HepG2 (cell line): ENCODE measurements around the gene HCFC1. TPM values are rescaled to one million over a fixed set of nuclear protein-coding genes. Genes with fewer than 3 reads are reported as not detected.
A peak's percentile ranks its signal among the peaks of the same experiment; 100 is the strongest.

Experiments used
- AHDC1 ChIP-seq: sonication (generic); formaldehyde crosslinking; IDR thresholded peaks from 2 replicates; pipeline ENCODE4 v1.5.1; 2020; ENCODE audit warnings: mild to moderate bottlenecking, missing genetic modification reagents, borderline replicate concordance
- E2F5 ChIP-seq: sonication (generic); formaldehyde crosslinking; conservative IDR thresholded peaks from 2 replicates; pipeline ENCODE4 v1.4.0; 2020; ENCODE audit warnings: missing genetic modification reagents
- IKZF4 ChIP-seq: sonication (generic); formaldehyde crosslinking; IDR thresholded peaks from 2 replicates; pipeline ENCODE4 v1.5.1; 2020; ENCODE audit warnings: borderline replicate concordance, mild to moderate bottlenecking, low read depth, missing genetic modification reagents; ENCODE audit errors: not compliant biosample characterization
- KAT7 ChIP-seq: IDR thresholded peaks from 2 replicates; pipeline ENCODE4 v1.6.1; 2018; ENCODE audit warnings: borderline replicate concordance, missing compliant biosample characterization
- KMT2B ChIP-seq: IDR thresholded peaks from 2 replicates; pipeline ENCODE4 v1.6.1; 2016; ENCODE audit warnings: missing genetic modification reagents, missing compliant biosample characterization
- LRRFIP1 ChIP-seq: sonication (generic); formaldehyde crosslinking; conservative IDR thresholded peaks from 2 replicates; pipeline ENCODE4 v1.4.0; 2020; ENCODE audit warnings: missing genetic modification reagents
- MAFG ChIP-seq: sonication (generic); formaldehyde crosslinking; IDR thresholded peaks from 2 replicates; pipeline ENCODE4 v1.5.1; 2020; ENCODE audit warnings: mild to moderate bottlenecking, missing genetic modification reagents
- MED13 ChIP-seq: sonication (generic); formaldehyde crosslinking; IDR thresholded peaks from 2 replicates; pipeline ENCODE4 v1.5.0; 2020; ENCODE audit warnings: missing genetic modification reagents
- NCOA2 ChIP-seq: sonication (generic); formaldehyde crosslinking; IDR thresholded peaks from 2 replicates; pipeline ENCODE4 v1.8.0; 2022; ENCODE audit warnings: inconsistent platforms
- NONO ChIP-seq, 2 experiments: fragments of 450-650 bp in 1 of 2; sonication (generic) in 1 of 2; formaldehyde crosslinking in 1 of 2; IDR thresholded peaks in 1 of 2; conservative IDR thresholded peaks in 1 of 2; 2 replicates each; pipeline versions ENCODE4 v1.6.1 to v1.8.0; 2017 to 2022; ENCODE audit warnings: mild to moderate bottlenecking in 1 of 2, missing genetic modification reagents in 1 of 2, moderate library complexity in 1 of 2
- POLR2AphosphoS2 ChIP-seq: IDR thresholded peaks from 2 replicates; pipeline ENCODE4 v1.6.1; 2011; ENCODE audit warnings: low read depth, low read length, improper control_type of control experiment
- ZBTB7B ChIP-seq: sonication (generic); formaldehyde crosslinking; IDR thresholded peaks from 2 replicates; pipeline ENCODE4 v1.4.0; 2020; ENCODE audit warnings: missing genetic modification reagents
- ZMYM2 ChIP-seq: sonication (generic); formaldehyde crosslinking; IDR thresholded peaks from 2 replicates; pipeline ENCODE4 v1.8.0; 2022; ENCODE audit warnings: mild to moderate bottlenecking, missing genetic modification reagents
- ZNF790 ChIP-seq: sonication (generic); formaldehyde crosslinking; IDR thresholded peaks from 2 replicates; pipeline ENCODE4 v1.8.0; 2022; ENCODE audit warnings: missing genetic modification reagents, mild to moderate bottlenecking, borderline replicate concordance
- polyA plus RNA-seq, 8 experiments: library from polyadenylated mRNA; depleted of rRNA in 3 of 8; stranded (reverse) in 7 of 8; unstranded in 1 of 8; fragments of >200 nt; fragmentation: Illumina TruSeq in 4 of 8; extraction: Trizol in 4 of 8; gene quantifications; 2 replicates each; pipeline versions ENCODE4 v1.2.1 to v1.2.3, GENCODE V29; 2011 to 2016; ENCODE audit warnings: low read depth in 4 of 8, missing spikeins in 1 of 8, mixed read lengths in 1 of 8; ENCODE audit not compliant: insufficient read depth in 1 of 8
- total RNA-seq, 5 experiments: library from RNA; depleted of rRNA; stranded (reverse); fragments of >200 nt; fragmentation: Illumina TruSeq; extraction: Trizol; gene quantifications; 2 replicates each; pipeline ENCODE4 v1.2.3, GENCODE V29; 2016; ENCODE audit warnings: low read depth in 1 of 5
- TF ChIP-seq, protein P1 (sequence below): sonication (generic); formaldehyde crosslinking; IDR thresholded peaks from 2 replicates; pipeline ENCODE4 v1.8.0; 2022; ENCODE audit warnings: missing genetic modification reagents, mild to moderate bottlenecking, moderate library complexity, borderline replicate concordance
- TF ChIP-seq, protein P2 (sequence below): sonication (generic); formaldehyde crosslinking; conservative IDR thresholded peaks from 2 replicates; pipeline ENCODE4 v1.4.0; 2020; ENCODE audit warnings: missing genetic modification reagents

The HCFC1 gene
- total and polyA plus RNA-seq, 2 of the 13 experiments (the other 11 are each of a cell fraction or from before 2014, with no cell fraction given) = 5.8 to 17.8 TPM

DNA sequence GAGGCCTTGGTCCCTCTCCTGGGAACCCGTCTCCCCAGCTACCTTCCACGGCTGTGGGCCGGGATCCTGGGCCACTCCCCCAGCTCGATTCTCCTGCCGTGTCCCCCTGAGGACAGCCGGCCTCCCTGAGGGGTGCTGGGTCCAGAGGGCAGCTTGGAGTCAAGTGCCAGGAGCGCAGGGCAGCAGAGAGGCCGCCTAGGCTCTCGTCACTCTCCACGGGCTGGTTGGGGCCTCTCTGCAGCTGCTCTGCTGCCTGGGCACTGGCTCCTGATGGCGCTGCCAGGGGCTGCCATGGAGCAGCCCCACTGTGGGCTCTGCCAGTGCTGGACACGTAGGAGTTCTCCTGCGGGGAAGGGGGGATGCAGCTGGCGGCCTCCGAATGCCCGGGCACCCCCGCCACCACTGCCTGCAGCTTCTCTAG, 41.4 kb upstream of the HCFC1 start (continued):
- TF ChIP-seq LRRFIP1 (CRISPR knock-in tag) = no peak
- TF ChIP-seq MAFG (CRISPR knock-in tag) = no peak
- no peak for TF ChIP-seq KAT7 (CRISPR knock-in tag)
- no peak for TF ChIP-seq AHDC1 (CRISPR knock-in tag)
- TF ChIP-seq E2F5 (CRISPR knock-in tag) = no peak
- TF ChIP-seq ZBTB7B (CRISPR knock-in tag) = no peak
- TF ChIP-seq, protein P1, sequence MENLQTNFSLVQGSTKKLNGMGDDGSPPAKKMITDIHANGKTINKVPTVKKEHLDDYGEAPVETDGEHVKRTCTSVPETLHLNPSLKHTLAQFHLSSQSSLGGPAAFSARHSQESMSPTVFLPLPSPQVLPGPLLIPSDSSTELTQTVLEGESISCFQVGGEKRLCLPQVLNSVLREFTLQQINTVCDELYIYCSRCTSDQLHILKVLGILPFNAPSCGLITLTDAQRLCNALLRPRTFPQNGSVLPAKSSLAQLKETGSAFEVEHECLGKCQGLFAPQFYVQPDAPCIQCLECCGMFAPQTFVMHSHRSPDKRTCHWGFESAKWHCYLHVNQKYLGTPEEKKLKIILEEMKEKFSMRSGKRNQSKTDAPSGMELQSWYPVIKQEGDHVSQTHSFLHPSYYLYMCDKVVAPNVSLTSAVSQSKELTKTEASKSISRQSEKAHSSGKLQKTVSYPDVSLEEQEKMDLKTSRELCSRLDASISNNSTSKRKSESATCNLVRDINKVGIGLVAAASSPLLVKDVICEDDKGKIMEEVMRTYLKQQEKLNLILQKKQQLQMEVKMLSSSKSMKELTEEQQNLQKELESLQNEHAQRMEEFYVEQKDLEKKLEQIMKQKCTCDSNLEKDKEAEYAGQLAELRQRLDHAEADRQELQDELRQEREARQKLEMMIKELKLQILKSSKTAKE = no peak
- no peak for TF ChIP-seq KMT2B (CRISPR knock-in tag)
- TF ChIP-seq ZMYM2 (CRISPR knock-in tag) = no peak
- 0 out of 2 replicates have a peak, but pooled peaks have one; percentile 2 for TF ChIP-seq NCOA2 (CRISPR knock-in tag)
- no peak for TF ChIP-seq POLR2AphosphoS2
- TF ChIP-seq, protein P2, sequence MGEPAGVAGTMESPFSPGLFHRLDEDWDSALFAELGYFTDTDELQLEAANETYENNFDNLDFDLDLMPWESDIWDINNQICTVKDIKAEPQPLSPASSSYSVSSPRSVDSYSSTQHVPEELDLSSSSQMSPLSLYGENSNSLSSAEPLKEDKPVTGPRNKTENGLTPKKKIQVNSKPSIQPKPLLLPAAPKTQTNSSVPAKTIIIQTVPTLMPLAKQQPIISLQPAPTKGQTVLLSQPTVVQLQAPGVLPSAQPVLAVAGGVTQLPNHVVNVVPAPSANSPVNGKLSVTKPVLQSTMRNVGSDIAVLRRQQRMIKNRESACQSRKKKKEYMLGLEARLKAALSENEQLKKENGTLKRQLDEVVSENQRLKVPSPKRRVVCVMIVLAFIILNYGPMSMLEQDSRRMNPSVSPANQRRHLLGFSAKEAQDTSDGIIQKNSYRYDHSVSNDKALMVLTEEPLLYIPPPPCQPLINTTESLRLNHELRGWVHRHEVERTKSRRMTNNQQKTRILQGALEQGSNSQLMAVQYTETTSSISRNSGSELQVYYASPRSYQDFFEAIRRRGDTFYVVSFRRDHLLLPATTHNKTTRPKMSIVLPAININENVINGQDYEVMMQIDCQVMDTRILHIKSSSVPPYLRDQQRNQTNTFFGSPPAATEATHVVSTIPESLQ (CRISPR knock-in tag) = no peak
- no peak for TF ChIP-seq MED13 (CRISPR knock-in tag)
- no peak for TF ChIP-seq NONO (IDR thresholded peaks at IDR 0.05)
- 0 out of 2 replicates have a peak, but pooled peaks have one; percentile 1 for TF ChIP-seq NONO (CRISPR knock-in tag; conservative IDR thresholded peaks at IDR 0.05)
- TF ChIP-seq ZNF790 (CRISPR knock-in tag) = no peak
- no peak for TF ChIP-seq IKZF4 (CRISPR knock-in tag)
